GM12878 (cell line): ENCODE data around the gene GUK1. TPM values are rescaled to one million over a fixed set of nuclear protein-coding genes. Genes with fewer than 3 reads are reported as not detected.

Experiments used
- ATAC-seq: fragments of 200-7000 bp; cut with Tn5 transposase; 3 replicates; pipeline ENCODE4 v1.9.1; 2020; ENCODE audit warnings: mild to moderate bottlenecking, moderate library complexity
- BruUV-seq: library from RNA; stranded (reverse); fragments of 400-500 nt; replicated peaks from 2 replicates; lab custom pipeline; 2021; lab: Mats Ljungman, UMichigan
- CTCF ChIA-PET: fragments of 300-600 bp; sonication (Branson Sonifier 250); formaldehyde crosslinking; extraction: SDS; loops from one replicate; lab custom pipeline; 2021; ENCODE audit warnings: inconsistent platforms; lab: Yijun Ruan, JAX
- POLR2A ChIA-PET: fragments of 350-600 bp; formaldehyde crosslinking; extraction: SDS; loops from one replicate; lab custom pipeline; 2021; ENCODE audit warnings: inconsistent platforms; lab: Charles Lee
- RAD21 ChIA-PET: fragments of 300-600 bp; sonication (Branson Sonifier 250); formaldehyde crosslinking; loops from one replicate; lab custom pipeline; 2023; ENCODE audit warnings: antibody characterized with exemption; ENCODE audit not compliant: unreplicated experiment; lab: Charles Lee
- SMC1A ChIA-PET: fragments of 300-600 bp; sonication (Branson Sonifier 250); formaldehyde crosslinking; loops from one replicate; lab custom pipeline; 2023; ENCODE audit not compliant: unreplicated experiment, uncharacterized antibody; lab: Charles Lee
- DNase-seq: peaks from one replicate; pipeline ENCODE4 v3.0.0-alpha.2; 2011; ENCODE audit warnings: low read depth, low spot score
- FAIRE-seq: peaks from 3 replicates; lab custom pipeline; 2011; peaks lifted over from hg19 to GRCh38; lab: Jason Lieb, UNC
- H2AFZ ChIP-seq: 2 replicates; pipeline ENCODE4 v1.6.0; 2011; ENCODE audit warnings: low read depth, low read length, control low read depth; ENCODE audit not compliant: control insufficient read depth
- H3K27ac ChIP-seq: 2 replicates; pipeline ENCODE4 v1.5.1; 2011; ENCODE audit warnings: control low read depth; ENCODE audit not compliant: control insufficient read depth, insufficient read depth
- H3K27me3 ChIP-seq, 2 experiments: replicated peaks in 1 of 2; 2 replicates each; pipeline versions ENCODE4 v1.6.0 to v1.6.1; 2011; ENCODE audit warnings: low read length in 1 of 2; ENCODE audit not compliant: control insufficient read depth in 2 of 2, insufficient read depth in 2 of 2
- H3K36me3 ChIP-seq, 2 experiments: 2 replicates each; pipeline ENCODE4 v1.5.1; 2011; ENCODE audit warnings: low read length in 1 of 2; ENCODE audit not compliant: control insufficient read depth in 2 of 2, insufficient read depth in 2 of 2
- H3K4me1 ChIP-seq: 2 replicates; pipeline ENCODE4 v1.6.1; 2011; ENCODE audit warnings: mild to moderate bottlenecking, low read length, moderate library complexity, mixed read lengths; ENCODE audit not compliant: control insufficient read depth, insufficient read depth
- H3K4me2 ChIP-seq: 2 replicates; pipeline ENCODE4 v1.6.0; 2011; ENCODE audit warnings: control low read depth; ENCODE audit not compliant: control insufficient read depth, insufficient read depth
- H3K4me3 ChIP-seq: fragments of 200-600 bp; sonication (generic); 2 replicates; pipeline ENCODE4 v1.5.1; 2016
- H3K79me2 ChIP-seq: 2 replicates; pipeline ENCODE4 v1.6.0; 2011; ENCODE audit warnings: low read length; ENCODE audit not compliant: control insufficient read depth, insufficient read depth
- H3K9ac ChIP-seq: 2 replicates; pipeline ENCODE4 v1.8.0; 2011; ENCODE audit warnings: low read length, control low read depth, mixed read lengths; ENCODE audit not compliant: control insufficient read depth, insufficient read depth
- H3K9me3 ChIP-seq: replicated peaks from 3 replicates; pipeline ENCODE4 v1.5.1; 2011; ENCODE audit warnings: mild to moderate bottlenecking, low read length; ENCODE audit not compliant: control insufficient read depth, insufficient read depth
- H4K20me1 ChIP-seq: 2 replicates; pipeline ENCODE4 v1.6.0; 2011; ENCODE audit not compliant: control insufficient read depth, insufficient read depth
- CHD2 ChIP-seq: IDR thresholded peaks from 2 replicates; pipeline ENCODE4 v1.6.1; 2011; ENCODE audit warnings: low read depth, low read length, improper control_type of control experiment, borderline replicate concordance
- HDAC6 ChIP-seq: fragments of 200-600 bp; sonication (generic); IDR thresholded peaks from one replicate; pipeline ENCODE4 v1.8.0; 2017; ENCODE audit warnings: antibody characterized with exemption; ENCODE audit not compliant: unreplicated experiment
- IKZF2 ChIP-seq, 2 experiments: fragments of 450-650 bp; IDR thresholded peaks; 2 replicates each; pipeline ENCODE4 v1.6.1; 2017; ENCODE audit warnings: mild to moderate bottlenecking in 2 of 2, moderate library complexity in 2 of 2
- LARP7 ChIP-seq: fragments of 450-650 bp; IDR thresholded peaks from 2 replicates; pipeline ENCODE4 v1.6.1; 2017; ENCODE audit warnings: mild to moderate bottlenecking
- NRF1 ChIP-seq: conservative IDR thresholded peaks from 2 replicates; pipeline ENCODE4 v1.6.1; 2011; ENCODE audit warnings: mild to moderate bottlenecking, low read depth, low read length, improper control_type of control experiment
- PML ChIP-seq: IDR thresholded peaks from 2 replicates; pipeline ENCODE4 v1.6.1; 2012; ENCODE audit warnings: low read length, inconsistent platforms
- SREBF1 ChIP-seq: IDR thresholded peaks from 2 replicates; pipeline ENCODE4 v1.6.1; 2012; ENCODE audit warnings: mild to moderate bottlenecking, low read length
- TARDBP ChIP-seq: IDR thresholded peaks from 2 replicates; pipeline ENCODE4 v1.6.1; 2016; ENCODE audit warnings: borderline replicate concordance
- YY1 ChIP-seq: IDR thresholded peaks from 2 replicates; pipeline ENCODE4 v1.6.1; 2011; ENCODE audit warnings: low read depth, mild to moderate bottlenecking, low read length
- ZZZ3 ChIP-seq: IDR thresholded peaks from 2 replicates; pipeline ENCODE4 v1.6.1; 2011; ENCODE audit warnings: low read depth; ENCODE audit not compliant: control insufficient read depth, insufficient read length
- WGBS: methylation state at CpG from one replicate; pipeline ENCODE4 v1.1.6; 2016; ENCODE audit warnings: low lambda C conversion rate; ENCODE audit not compliant: insufficient replicate concordance, insufficient coverage; ENCODE audit errors: missing lambda C conversion rate; 5-methylcytosine and 5-hydroxymethylcytosine counted together
- in situ Hi-C: fragments of 300-500 bp; cut with MboI; formaldehyde crosslinking; loops from 9 replicates; pipeline ENCODE4 v1.14.3; 2018; ENCODE audit warnings: mixed read lengths
- intact Hi-C: fragments of 100-400 bp; cut with micrococcal nuclease; formaldehyde crosslinking; loops from one replicate; pipeline ENCODE4 v1.14.2; 2022; ENCODE audit not compliant: unreplicated experiment
- polyA plus RNA-seq, 11 experiments: library from polyadenylated mRNA; depleted of rRNA in 4 of 11; unstranded in 6 of 11; stranded (reverse) in 5 of 11; fragments of >200 nt; fragmentation: Nextera tagmentation in 4 of 11; fragmentation: Illumina TruSeq in 1 of 11; extraction: Ambion mirVana in 4 of 11; extraction: Trizol in 1 of 11; gene quantifications; 1 replicate in 1 of 11; 2 replicates in 10 of 11; pipeline versions ENCODE4 v1.2.1 to v1.2.3, GENCODE V29; 2011 to 2016; ENCODE audit warnings: inconsistent platforms in 2 of 11, missing spikeins in 2 of 11, low read depth in 1 of 11
- total RNA-seq, 4 experiments: library from RNA; depleted of rRNA in 3 of 4; stranded (reverse); fragments of >200 nt in 3 of 4; fragmentation: Illumina TruSeq in 1 of 4; extraction: Trizol in 1 of 4; gene quantifications; 2 replicates each; pipeline versions ENCODE4 v1.2.1 to v1.2.3, GENCODE V29; 2013 to 2021
- TF ChIP-seq, protein P1 (sequence below), 3 experiments: IDR thresholded peaks in 2 of 3; conservative IDR thresholded peaks in 1 of 3; 2 replicates each; pipeline ENCODE4 v1.5.1; 2011; ENCODE audit warnings: low read depth in 3 of 3, low read length in 3 of 3, mild to moderate bottlenecking in 3 of 3, control low read depth in 2 of 3, moderate library complexity in 2 of 3, inconsistent platforms in 1 of 3, mixed read lengths in 1 of 3; ENCODE audit not compliant: control insufficient read depth in 2 of 3, insufficient read depth in 1 of 3; ENCODE audit errors: extremely low read depth in 1 of 3
- TF ChIP-seq, protein P2 (sequence below): fragments of 450-650 bp; IDR thresholded peaks from 2 replicates; pipeline ENCODE4 v1.6.1; 2017; ENCODE audit warnings: mild to moderate bottlenecking, moderate library complexity
- TF ChIP-seq, protein P3 (sequence below): fragments of 450-650 bp; IDR thresholded peaks from 2 replicates; pipeline ENCODE4 v1.6.1; 2017; ENCODE audit warnings: low read depth, mild to moderate bottlenecking, moderate library complexity
- TF ChIP-seq, protein P4 (sequence below): IDR thresholded peaks from 2 replicates; pipeline ENCODE4 v1.6.1; 2011; ENCODE audit warnings: low read depth, mild to moderate bottlenecking, low read length, moderate library complexity, borderline replicate concordance; ENCODE audit errors: extremely low read depth

GUK1 gene
- total and polyA plus RNA-seq, 10 of the 15 experiments (the other 5 are each of a cell fraction or from before 2014, with no cell fraction given): 6.3 to 357 (median 203) TPM

DNA sequence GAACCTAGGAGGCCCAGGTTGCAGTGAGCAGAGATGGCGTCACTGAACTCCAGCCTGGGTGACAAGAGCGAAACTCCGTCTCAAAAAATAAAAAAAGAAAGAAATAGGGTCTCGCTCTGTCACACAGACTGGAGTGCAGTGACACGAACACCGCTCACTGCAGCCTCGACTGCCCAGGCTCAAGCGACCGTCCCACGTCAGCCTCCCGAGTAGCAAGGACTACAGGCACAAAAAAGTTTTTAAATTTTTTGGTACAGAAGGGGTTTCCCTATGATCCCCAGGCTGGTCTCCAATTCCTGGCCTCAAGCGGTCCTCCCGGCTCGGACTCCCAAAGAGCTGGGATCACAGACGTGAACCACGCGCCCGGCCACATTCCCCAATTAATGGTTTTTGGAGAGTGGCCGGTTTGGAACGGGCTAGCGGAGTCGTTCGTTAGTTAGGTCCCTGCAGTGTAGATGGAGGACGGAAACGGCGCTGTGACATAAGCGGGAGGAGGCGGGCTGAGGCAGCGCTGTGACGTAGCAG is 611 bp upstream of the GUK1 start:
- Histone ChIP-seq H3K27me3 (no peaks in the 10 kb centered on the region), H3K4me3 (peak overlapping the region; percentile 88), H2AFZ (peak overlapping the region; percentile 92), H3K27ac (peak overlapping the region; percentile 93), H3K36me3 (peaks cover 1 to 8% of the 10 kb centered on the region in 2 experiments; a peak in 2 of 4 replicates), H3K9me3 (no peaks in the 10 kb centered on the region), H3K4me1 (peaks cover 17% of the 10 kb centered on the region), H3K9ac (peak overlapping the region; percentile 86), H3K4me2 (peak overlapping the region; percentile 74), H4K20me1 (0 out of 2 replicates have a peak, but pooled peaks cover 3% of the 10 kb centered on the region), H3K79me2 (peaks cover 44% of the 10 kb centered on the region)
- ATAC-seq (no peak), DNase-seq (no peak), FAIRE-seq (peak; percentile 100)
- POLR2A ChIA-PET: interaction anchor here (1.0 to 5.6 kb wide), 2 partner anchors 26 to 57 kb away, joined by 4 to 43 read pairs; partner anchors contain the start of genes ARF1 and IBA57
- CTCF ChIA-PET: interaction anchor here (1.5 to 6.1 kb wide), 3 partner anchors 10 to 27 kb away, joined by 3 to 54 read pairs (median 12); partner anchors contain the start of gene IBA57
- no TSS peak for BruUV-seq
- SMC1A ChIA-PET: interaction anchor here (1.0 to 2.4 kb wide), 4 partner anchors 9 to 27 kb away, joined by 3 to 9 read pairs (median 3); partner anchors contain the start of gene IBA57
- in situ Hi-C loops: loop anchor here (5.0 kb wide), 1 partner anchor 33 kb away; no protein-coding TSS in a partner anchor
- RAD21 ChIA-PET: interaction anchor here (0.9 to 1.4 kb wide), 2 partner anchors 26 to 27 kb away, joined by 3 to 8 read pairs; partner anchors contain the start of gene IBA57
- 22% methylated on average over 30 of the region's 30 CpGs for WGBS
- intact Hi-C loops: no loop called here
- TF ChIP-seq SREBF1: no peak
- TF ChIP-seq, protein P1, sequence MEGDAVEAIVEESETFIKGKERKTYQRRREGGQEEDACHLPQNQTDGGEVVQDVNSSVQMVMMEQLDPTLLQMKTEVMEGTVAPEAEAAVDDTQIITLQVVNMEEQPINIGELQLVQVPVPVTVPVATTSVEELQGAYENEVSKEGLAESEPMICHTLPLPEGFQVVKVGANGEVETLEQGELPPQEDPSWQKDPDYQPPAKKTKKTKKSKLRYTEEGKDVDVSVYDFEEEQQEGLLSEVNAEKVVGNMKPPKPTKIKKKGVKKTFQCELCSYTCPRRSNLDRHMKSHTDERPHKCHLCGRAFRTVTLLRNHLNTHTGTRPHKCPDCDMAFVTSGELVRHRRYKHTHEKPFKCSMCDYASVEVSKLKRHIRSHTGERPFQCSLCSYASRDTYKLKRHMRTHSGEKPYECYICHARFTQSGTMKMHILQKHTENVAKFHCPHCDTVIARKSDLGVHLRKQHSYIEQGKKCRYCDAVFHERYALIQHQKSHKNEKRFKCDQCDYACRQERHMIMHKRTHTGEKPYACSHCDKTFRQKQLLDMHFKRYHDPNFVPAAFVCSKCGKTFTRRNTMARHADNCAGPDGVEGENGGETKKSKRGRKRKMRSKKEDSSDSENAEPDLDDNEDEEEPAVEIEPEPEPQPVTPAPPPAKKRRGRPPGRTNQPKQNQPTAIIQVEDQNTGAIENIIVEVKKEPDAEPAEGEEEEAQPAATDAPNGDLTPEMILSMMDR (IDR thresholded peaks at IDR 0.05 in 2 of 3, conservative IDR thresholded peaks at IDR 0.05 in 1 of 3; ENCODE audit: control insufficient read depth in 2 of 3, extremely low read depth in 1 of 3, insufficient read depth in 1 of 3, low read depth in 3 of 3, low read length in 3 of 3): no peak
- TF ChIP-seq PML: 0 out of 2 replicates have a peak, but pooled peaks have one; percentile 40
- TF ChIP-seq, protein P2, sequence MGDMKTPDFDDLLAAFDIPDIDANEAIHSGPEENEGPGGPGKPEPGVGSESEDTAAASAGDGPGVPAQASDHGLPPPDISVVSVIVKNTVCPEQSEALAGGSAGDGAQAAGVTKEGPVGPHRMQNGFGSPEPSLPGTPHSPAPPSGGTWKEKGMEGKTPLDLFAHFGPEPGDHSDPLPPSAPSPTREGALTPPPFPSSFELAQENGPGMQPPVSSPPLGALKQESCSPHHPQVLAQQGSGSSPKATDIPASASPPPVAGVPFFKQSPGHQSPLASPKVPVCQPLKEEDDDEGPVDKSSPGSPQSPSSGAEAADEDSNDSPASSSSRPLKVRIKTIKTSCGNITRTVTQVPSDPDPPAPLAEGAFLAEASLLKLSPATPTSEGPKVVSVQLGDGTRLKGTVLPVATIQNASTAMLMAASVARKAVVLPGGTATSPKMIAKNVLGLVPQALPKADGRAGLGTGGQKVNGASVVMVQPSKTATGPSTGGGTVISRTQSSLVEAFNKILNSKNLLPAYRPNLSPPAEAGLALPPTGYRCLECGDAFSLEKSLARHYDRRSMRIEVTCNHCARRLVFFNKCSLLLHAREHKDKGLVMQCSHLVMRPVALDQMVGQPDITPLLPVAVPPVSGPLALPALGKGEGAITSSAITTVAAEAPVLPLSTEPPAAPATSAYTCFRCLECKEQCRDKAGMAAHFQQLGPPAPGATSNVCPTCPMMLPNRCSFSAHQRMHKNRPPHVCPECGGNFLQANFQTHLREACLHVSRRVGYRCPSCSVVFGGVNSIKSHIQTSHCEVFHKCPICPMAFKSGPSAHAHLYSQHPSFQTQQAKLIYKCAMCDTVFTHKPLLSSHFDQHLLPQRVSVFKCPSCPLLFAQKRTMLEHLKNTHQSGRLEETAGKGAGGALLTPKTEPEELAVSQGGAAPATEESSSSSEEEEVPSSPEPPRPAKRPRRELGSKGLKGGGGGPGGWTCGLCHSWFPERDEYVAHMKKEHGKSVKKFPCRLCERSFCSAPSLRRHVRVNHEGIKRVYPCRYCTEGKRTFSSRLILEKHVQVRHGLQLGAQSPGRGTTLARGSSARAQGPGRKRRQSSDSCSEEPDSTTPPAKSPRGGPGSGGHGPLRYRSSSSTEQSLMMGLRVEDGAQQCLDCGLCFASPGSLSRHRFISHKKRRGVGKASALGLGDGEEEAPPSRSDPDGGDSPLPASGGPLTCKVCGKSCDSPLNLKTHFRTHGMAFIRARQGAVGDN: 0 out of 2 replicates have a peak, but pooled peaks have one; percentile 21
- no peak for TF ChIP-seq HDAC6
- peak in 1 of 2 experiments; percentile 52; a peak in 2 of 4 replicates for TF ChIP-seq IKZF2 (IDR thresholded peaks at IDR 0.05)
- no peak for TF ChIP-seq NRF1
- TF ChIP-seq, protein P3, sequence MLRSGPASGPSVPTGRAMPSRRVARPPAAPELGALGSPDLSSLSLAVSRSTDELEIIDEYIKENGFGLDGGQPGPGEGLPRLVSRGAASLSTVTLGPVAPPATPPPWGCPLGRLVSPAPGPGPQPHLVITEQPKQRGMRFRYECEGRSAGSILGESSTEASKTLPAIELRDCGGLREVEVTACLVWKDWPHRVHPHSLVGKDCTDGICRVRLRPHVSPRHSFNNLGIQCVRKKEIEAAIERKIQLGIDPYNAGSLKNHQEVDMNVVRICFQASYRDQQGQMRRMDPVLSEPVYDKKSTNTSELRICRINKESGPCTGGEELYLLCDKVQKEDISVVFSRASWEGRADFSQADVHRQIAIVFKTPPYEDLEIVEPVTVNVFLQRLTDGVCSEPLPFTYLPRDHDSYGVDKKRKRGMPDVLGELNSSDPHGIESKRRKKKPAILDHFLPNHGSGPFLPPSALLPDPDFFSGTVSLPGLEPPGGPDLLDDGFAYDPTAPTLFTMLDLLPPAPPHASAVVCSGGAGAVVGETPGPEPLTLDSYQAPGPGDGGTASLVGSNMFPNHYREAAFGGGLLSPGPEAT: 0 out of 2 replicates have a peak, but pooled peaks have one; percentile 42
- 0 out of 2 replicates have a peak, but pooled peaks have one; percentile 38 for TF ChIP-seq LARP7
- TF ChIP-seq ZZZ3: no peak
- TF ChIP-seq, protein P4, sequence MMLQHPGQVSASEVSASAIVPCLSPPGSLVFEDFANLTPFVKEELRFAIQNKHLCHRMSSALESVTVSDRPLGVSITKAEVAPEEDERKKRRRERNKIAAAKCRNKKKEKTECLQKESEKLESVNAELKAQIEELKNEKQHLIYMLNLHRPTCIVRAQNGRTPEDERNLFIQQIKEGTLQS: no peak
- TF ChIP-seq CHD2: no peak
- peak; percentile 54 for TF ChIP-seq YY1
- no peak for TF ChIP-seq TARDBP
